Islet of Langerhans (tissue), 1 donor: ENCODE measurements around the gene SMAD3.

Source experiments
- FAIRE-seq: peaks from one replicate; lab custom pipeline; 2011; peaks lifted over from hg19 to GRCh38; lab: Jason Lieb, UNC

SMAD3 gene

DNA sequence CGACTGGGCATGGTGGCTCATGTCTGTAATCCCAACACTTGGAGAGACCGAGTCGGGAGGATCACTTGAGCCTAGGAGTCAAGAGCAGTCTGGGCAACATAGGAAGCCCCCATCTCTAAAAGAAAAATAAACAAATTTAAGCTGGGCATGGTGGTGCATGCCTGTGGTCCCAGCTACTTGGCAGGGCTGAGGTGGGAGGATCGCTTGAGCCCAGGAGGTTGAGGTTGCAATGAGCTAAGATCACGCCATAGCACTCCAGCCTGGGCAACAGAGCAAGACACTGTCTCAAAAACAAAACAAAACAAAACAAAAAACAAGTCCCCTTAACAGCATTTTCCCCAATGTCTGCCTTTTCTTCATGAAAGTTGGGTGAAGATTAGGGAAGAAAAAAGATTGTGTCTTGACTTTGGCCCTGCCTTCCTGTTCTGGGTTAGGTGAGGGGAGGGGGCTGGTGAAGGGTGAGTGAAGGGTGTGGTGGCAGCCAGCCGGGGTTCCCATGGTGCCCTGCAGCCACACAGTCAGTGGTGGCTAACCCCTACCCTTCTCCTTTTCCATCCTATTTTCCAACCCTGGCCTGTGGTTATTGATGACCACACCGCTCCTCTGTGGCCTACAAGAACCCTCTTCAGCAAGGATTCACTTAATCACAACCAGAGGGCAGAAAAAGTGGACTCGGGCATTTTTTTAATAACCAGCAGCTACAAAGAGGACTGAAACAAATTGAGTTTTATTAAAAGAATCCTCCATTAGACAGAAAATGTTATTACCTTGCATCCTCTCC is 28.4 kb upstream of the SMAD3 start:
- no peak for FAIRE-seq

DNA sequence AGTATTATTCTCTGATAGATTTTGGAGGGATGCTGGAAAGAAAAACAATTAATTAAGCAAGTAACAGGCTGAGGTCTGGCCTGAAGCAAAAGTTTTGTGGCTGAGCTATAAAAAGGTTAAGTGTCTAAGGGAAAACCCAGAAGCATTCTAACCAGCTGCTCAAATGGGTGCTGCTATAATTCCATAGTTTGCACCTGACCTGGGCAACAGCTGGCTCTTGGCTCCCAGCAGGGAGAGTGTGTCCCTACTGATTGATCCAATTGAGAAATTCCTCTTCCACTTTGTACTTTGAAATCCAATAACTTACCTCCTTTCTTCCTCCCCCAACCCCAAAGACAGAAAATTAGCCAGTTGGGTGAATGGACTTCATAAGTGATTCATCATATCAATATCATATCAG is 27.7 kb upstream of the SMAD3 start:
- FAIRE-seq = no peak

DNA sequence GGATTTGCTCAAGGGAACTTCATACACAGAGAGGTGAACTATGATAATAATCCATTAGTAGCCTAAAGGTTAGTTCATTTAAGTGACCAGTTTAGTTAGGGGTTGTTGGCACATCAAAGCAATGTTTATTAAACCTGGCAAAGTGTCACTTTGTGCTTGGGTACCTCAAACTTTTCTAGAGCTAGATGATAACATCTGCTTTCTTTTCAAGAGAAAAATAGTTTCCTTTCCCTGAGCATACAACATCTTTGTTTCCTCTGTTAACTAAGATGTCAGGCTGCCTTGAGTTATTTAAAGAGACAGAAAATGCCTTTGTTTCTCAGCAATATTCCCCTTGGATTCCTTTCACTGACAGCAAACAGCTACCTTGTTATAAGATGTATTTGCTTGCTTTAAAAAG is 26.7 kb upstream of the SMAD3 start:
- FAIRE-seq = no peak

DNA sequence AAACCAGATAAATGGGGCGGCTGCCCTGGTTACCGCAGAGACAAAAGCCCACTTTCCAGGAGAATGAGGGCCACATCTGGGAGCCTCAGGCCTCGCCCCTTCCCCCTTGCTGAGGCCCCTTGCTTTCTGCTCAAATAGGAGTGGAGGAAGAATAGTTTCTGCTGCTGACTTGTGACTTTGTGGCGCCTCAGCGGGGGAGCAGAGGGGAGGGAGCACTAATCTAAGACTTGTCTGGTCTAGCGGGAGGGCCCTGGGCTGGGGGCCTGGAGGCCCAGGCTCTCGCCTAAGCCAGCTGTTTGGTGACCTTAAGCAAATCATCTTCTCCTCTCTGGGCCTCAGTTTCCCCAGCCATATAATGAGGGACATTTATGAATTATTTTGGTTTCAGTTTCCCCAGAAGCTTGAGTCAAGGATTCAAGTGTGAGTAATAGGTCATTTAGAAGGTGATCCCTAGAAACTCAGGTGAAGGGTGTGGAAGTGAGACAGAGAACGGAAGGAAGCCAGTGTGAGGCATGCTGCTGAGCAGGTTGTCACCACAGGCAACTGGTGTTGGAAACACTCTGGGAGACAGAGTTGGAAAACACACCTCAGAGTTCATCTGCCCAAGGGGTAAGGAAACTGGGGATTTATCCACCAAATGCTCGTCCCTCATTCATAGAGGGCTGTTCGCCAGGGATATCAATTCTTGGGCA is 25.9 kb upstream of the SMAD3 start:
- FAIRE-seq = no peak

DNA sequence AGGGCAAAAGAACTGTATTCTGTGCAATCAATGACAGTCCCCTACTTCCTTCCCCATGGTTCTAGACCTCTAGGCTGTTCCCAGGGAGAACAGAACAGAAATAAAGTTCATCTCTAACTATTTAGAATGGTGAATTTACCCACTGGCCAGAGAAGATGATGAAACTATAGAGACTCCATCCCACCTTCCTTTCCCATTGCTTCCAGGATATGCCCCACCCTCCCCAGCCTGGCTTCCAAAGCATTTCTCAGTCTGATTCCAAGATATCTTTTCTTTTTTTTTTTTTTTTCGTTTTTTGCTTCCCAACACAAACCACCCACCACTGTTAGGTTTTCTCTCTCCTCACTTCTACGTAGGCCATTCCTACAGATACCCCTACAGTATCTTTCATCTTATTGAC is 25.1 kb upstream of the SMAD3 start:
- no peak for FAIRE-seq

DNA sequence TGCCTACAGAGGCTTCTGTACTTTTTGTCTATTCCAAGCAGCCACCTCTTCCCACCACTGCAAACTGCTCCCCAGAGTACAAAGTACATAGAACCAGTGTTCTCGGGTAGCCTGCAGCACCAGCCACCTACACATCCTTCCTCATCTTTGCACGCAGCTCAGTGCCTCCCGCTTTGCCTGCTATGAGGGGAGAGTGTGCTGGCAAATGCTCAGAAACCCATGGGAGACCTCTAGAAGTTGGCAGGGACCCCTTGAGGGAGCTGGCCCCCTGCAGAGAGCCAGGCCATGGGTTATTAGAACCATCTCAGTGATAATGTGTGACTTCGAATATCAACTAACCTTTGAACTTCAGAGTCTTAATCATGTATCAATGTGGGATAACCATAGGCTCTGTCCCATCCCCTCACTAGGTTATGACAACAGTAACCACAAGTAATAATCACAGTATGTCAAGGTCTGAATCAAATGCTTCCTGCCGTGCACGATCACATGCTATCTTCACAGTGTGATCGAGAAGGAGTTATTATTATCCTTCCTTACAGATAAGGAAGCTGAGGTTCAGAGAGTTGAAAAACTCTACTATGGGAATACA is 22.8 kb upstream of the SMAD3 start:
- FAIRE-seq = no peak

DNA sequence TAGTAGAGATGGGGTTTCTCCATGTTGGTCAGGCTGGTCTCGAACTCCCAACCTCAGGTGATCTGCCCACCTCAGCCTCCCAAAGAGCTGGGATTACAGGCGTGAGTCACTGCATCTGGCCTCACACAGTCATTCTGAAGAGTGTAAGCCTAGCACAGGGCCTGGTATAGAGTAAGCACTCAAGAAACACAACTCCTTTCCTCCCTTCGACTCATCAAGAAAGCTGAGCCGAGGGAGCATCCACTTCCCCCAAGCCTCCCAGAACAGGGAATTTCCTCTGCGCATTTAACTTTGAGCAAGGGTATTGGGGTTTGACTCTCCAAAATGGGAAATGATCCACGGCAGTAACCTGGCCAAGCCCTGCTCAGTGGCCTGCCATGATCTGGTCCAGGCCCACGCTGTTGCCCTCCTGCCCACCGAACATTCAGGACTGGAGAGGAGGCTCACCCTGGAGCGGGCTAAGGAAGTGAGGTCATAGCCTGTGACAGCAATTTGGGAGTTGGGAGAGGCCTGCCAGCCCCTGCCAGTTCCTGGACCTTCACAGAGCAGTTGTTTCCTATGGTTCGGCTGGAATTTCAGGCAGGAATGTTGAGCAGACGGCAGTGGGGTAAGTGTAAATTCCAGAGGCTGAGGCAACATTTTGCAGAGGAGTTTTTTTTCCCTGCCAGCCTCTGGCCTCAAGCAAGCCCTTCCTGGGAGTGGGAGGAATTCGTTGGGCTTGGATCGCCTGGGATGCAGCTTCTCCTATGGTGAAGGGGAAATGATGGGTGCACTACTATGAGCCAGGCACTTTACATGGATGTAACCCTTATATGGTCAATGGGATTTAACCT is 21.2 kb upstream of the SMAD3 start:
- no peak for FAIRE-seq

DNA sequence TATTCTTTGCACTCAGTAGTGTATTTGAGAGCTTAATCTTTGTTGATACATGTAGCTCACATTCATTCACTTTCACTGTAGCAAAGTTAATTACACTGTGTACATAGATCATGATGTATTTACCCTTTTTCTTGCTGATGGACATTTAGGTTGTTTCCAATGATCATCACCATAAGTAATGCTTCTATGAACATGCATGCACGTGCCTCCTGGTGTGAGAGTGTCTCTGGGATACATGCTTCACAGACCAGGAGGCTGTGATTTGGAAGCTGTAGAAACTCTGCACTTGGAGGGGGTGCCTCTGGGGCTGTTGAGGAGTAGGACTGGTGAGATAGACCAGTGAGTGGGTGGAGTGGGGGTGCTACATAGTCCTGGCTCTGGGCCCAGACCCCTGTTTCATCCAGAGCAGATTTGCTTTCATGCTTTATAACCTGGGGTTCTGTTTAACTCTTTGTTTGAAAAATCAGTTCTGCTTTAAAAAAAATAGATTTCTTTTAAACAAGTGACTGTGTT is 18.2 kb upstream of the SMAD3 start:
- no peak for FAIRE-seq

DNA sequence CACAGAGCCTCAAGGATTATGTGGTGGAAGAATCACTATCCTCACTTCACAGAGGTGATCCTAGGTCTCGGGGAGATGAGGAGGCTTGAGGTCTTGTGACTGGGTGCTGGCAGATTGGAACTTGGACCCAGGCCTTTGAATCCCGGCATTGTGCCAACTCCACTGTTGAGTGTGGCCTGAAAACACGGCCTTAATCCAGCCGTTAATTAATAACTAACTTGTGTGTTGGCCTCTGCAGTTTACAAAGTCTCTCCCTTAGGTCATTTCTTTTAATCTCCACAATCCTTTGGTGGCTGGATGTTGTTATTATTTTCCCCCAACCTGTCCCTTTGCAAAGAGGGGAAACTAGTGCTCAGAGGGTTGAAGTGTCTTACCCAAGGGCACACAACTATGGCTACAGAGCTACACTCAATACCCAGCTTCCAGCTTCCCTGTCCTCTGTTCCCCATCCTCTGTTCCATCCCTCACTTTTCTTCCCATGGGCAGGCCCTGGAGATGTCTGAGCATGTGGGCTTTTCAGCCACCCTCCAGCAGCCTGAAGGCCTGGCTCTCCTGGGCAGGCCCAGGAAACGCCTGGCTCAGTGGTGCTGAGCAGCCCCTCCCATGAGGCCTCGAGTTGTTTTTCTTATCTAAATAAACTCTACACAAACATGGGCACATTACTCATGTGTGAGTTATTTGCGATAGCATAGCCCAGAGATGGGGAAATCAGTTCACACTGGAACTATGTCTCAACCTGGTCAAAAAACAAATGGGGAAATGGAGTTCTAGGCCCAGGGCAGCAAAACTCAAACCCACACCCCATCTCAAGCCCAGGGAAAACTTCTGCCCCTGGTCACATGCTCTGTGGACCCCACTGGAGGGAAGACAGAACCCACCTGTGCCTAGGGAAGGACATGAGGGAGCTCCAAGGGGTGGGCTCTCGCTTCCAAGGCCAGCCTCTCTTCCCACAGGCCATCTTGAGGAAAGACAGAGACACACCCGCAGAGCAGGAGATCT is 16.8 kb upstream of the SMAD3 start:
- FAIRE-seq = no peak

DNA sequence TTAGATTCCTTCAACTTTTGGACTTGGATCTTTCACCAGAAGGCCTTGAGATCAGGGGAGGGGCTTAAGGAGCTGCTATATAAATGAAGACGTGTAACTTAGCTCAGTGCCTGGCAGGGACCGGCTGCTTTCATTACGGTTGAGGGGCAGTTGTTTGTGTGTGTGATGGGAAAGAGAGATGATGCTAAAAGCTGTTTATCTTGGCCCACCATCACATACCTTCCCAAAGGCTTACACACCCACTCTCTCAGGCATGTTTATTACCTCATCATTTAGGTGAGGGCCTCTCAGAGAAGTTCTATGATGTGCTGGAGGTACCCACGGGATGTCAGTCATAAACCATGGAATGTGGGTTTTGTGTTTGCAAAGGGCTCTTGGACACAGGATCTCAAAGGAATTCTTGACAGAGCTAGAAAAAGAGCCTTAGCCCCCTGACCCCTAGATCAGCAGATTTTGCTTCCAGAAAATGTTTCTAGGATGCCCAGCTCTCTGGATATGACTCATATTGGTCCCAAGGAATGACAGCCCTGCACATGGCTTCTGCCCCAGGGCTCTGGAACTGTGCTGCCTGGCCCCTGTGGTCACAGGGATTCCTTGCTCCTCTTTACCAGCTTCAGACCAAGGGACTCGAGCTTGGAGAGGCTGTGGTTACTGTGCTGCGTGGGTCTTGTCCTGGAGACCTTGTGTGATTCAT is 15.9 kb upstream of the SMAD3 start:
- no peak for FAIRE-seq

DNA sequence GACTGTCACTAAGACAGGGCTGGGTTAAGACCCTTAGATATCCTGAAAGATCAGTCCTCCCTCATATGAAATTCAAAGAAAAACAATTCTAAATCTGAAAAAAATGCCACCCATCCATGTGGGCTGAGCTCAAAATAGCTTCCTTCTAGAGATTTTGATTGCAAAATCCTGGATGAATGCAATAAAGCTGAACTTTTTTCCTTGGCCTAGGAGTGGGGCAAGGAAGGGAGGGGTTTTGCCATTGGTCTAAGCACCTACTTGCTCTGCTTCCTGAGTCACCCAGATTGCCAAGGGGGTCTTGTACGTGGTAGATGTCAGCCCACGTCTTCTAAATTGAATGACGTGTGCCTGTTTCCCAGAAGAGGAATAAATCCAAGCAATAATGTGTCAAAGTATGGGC is 15.3 kb upstream of the SMAD3 start:
- no peak for FAIRE-seq

DNA sequence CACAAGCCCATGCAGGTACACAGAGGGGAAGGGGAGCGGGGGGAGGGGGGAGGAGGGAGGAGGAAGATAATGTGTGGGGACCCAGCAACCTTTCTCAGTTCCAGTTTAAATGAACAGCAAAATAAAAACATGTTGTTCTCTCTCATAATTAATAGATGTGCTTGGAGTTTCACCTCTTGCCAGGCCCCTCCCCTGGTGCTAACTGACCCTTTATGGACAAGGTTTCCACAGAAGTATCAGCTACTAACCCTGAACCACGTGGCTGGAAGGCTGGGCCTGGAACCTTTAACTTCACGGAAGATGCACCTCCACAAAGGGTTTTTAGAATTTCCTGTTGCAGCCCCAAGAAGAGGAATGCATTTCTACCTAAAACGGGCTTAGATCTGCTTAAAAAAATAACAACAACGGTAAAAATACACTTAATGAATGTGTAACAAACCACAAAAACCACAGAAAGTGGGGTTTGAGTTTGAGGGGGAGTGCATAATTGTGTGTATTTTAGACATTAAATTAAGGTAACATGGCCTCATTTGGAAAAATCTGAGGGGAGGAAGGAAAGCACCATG is 14.8 kb upstream of the SMAD3 start:
- no peak for FAIRE-seq

DNA sequence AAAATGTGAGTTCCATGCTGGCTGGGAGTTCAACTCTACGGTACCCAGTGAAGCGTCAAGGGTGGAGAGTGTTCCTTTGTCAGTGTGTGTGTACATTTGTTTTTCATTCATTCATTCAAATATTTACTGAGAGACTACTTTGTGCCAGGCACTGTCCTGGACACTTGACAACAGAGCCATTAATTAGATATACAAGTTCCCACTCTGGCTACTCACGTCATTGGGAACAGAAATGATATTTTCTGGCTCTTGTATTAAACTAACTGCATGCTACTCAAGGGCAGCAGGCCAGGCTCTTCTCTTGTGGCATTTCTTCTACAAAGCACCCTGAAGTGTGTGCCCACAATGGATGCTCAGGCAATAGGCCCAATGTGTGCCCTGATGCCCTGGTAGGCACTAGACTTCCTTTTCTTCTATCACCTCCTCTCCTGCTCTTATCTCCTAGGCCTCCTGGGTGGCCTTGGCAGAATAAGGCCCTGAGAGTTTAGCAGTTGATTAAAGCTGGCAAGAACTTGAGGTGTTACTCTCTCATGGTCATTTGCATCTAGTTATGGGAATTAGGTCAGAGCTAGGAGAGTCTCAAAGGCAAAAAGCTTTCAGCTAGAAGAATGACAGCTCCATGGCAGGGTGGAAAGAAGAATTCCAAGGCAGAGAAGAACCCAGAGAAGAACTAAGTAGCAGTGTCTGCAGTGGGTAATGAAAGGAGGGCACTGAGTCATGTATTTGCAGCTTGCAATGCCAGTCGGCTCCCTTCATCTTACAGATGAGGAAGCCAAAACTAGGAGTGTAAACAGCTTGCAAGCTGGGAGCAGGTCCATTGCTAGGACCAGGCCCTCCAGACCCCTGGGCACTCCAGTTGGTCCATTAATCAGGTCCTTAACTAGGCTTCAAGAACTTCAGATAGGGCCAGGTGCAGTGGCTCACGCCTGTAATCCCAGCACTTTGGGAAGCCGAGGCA is 14.0 kb upstream of the SMAD3 start:
- FAIRE-seq = no peak

DNA sequence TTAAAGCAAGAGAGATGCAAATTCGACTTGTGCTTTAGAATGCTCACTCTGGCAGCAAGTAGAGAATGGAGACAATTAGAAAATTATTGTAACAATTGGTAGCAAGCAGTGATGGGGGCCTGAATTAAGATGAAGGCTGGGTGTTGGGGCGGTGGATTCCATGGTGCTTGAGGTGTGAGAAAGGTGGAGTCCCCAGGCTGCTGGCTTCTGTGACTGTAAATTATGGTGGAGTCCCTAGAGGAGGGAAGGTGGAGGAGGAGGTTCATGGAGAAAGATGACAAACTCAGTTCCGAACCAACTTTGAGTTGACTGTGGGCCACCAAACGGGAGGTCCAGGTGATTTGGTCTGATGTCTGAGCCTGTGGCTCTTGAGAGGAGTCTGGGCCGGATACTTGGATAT is 10.7 kb upstream of the SMAD3 start:
- FAIRE-seq = no peak

DNA sequence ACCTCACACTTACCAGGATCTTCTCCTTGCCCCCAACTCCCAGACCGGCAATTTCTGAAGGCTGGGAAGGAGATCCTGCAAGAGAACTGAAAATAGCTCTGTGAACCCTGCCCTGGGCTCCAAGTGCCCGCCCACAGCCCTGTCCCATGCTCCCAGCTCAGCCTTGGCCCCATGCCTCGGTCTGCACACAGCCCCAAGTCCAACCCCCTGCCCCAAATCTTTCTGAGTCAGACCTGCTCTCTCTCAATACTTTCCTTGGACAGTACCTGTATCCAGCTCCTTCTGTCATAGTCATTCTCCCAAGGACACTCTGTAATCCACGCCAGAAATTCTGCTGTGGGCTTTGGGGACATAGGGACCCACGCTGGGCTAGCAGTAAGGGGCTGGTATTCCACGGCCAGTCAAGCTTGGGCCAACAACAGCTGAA is 6.3 kb upstream of the SMAD3 start:
- FAIRE-seq = no peak

DNA sequence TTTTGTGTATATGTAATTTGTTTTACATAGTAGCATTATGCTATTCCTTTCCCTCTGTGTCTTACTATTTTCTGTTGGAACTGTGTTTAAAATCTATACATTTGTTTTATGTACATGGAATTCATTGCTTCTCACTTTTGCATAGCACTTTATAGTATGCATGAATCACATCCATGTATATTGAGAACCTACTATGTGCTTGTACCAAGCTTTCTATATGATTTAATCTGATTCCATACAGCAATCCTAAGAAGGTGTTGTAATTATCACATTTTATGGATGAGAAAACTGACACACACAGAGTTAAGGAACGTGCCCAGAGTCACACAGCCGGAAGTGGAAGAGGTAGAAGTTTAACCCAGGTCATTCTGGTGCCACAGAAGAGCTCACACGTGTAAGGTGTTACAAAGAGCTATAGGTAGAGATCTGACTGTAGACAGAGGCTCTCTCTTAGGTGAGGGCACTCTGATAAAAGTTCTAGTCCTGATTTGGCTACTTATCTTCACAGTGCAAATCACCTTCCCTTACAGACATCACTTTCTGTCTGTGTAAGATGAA is 3.5 kb upstream of the SMAD3 start:
- no peak for FAIRE-seq

DNA sequence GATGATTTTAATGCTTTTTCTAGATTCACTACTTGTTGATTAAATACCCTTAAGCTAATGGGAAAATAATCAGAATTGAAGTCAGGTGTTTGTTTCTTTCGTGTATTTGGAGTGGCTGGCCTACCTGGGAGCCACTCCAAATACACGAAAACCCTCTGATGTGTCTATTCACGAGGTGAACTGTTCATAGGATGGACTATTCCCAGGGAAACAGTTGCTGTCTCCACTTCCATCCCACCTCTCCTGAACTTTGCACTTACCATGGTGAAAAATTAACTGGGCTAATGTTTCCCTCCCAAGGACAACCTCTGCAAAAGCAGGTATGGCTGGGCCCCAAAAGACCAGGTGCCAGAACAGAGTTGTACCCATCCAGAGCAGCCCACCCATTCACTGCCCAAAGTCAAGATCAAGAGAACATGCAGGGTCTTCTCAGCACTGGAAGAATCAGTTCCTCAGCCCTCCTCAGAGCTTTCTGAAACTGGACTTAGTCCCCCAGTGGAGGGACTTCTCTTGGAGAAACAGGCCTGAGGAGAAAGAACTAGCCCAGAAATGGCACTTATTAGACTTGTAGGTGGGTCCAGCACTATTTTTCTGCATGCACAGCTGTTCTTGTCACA is 2.9 kb upstream of the SMAD3 start:
- FAIRE-seq = no peak
